Heart left ventricle (tissue), 13 donors: ENCODE results near the gene VAC14.

Experiments used
- CTCF ChIP-seq, 12 donors: fragments of 200-600 bp; sonication (generic) in 4 of 12; IDR thresholded peaks; one replicate each; pipeline versions ENCODE4 v1.5.0 to v1.8.0; 2018 to 2022; ENCODE audit warnings: antibody characterized with exemption in 12 of 12, mild to moderate bottlenecking in 5 of 12
- POLR2A ChIP-seq, 2 donors: fragments of 450-650 bp; IDR thresholded peaks; one replicate each; pipeline ENCODE4 v1.6.1; 2017; ENCODE audit warnings: antibody characterized with exemption in 2 of 2, mild to moderate bottlenecking in 2 of 2, moderate library complexity in 2 of 2
- donor health status: ischemic (EF 13 %, LVEDD 7.1; RV severe dilation, severe dysfunction).
- donor health status: DM: no; HTN: yes; CAD: no.
- donor health status: DM: no; HTN: no; CAD: no.
- donor health status: ischemic (EF 25% LVEDD 6.9; RV normal size, moderate dysfunction).
- donor health status: ischemic (EF 25% LVEDD 5.7; RV mildly dilated, moderate dysfunction).
- donor health status: ischemic (EF 35%, LVEDD 5.7; RV mildly dilated, moderate dysfunction).
- donor health status: nonischemic (EF 11% LVEDD 7.7; RV severe dilation, severe dysfunction).
- donor health status: DM: yes; HTN: yes; CAD: no.
- donor health status: PGD.
- donor health status: ischemic (EF 29% LVEDD 5.4; RV normal size, mild dysfunction).
- donor health status: nonischemic (EF 23%, LVEDD 6.1; RV moderate dilation, normal function).

GRCh38 chr16:70739389-70739788 lies 61.6 kb downstream of the VAC14 start:
- no peak for TF ChIP-seq CTCF (IDR thresholded peaks at IDR 0.05)
- TF ChIP-seq POLR2A (IDR thresholded peaks at IDR 0.05): no peak
